GM12878 (cell line): ENCODE data around the gene TAX1BP1.

ENCODE experiments used
- MYC ChIP-seq: IDR thresholded peaks from 2 replicates; pipeline ENCODE4 v1.6.1; 2011; ENCODE audit warnings: mild to moderate bottlenecking, low read length, moderate library complexity, inconsistent platforms; ENCODE audit not compliant: insufficient read depth, insufficient replicate concordance, insufficient read length, severe bottlenecking
- NFIC ChIP-seq: IDR thresholded peaks from 2 replicates; pipeline ENCODE4 v1.6.1; 2012; ENCODE audit warnings: low read depth, mild to moderate bottlenecking, inconsistent platforms, low read length, moderate library complexity
- NR2C1 ChIP-seq: fragments of 450-650 bp; IDR thresholded peaks from 2 replicates; pipeline ENCODE4 v1.6.1; 2017; ENCODE audit warnings: antibody characterized with exemption, mild to moderate bottlenecking, moderate library complexity

DNA sequence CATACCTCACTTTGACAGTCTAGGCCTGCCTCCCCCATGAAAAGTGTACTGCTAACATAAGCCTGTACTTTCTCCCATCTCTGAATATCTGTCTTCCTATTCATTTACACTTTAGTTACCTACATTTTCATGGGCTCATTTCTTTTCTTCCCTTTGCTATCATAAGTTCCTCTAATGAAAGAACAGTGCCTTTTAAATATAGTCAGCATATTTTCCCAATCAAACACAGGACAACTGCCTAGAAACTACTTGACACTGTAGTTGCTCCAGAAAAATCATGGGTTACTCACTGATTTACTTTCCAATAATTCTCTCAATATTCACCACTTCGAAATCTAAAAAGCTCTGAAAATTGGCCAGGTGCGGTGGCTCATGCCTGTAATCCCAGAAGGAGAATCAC is 2.8 kb upstream of the TAX1BP1 start:
- TF ChIP-seq MYC (no peak), NFIC (no peak), NR2C1 (no peak)
